ENCODE data around the gene PPBP. TPM values are rescaled to one million over a fixed set of nuclear protein-coding genes. Genes with fewer than 3 reads are reported as not detected.

PPBP gene
- polyA plus RNA-seq, 1 donor from 2014 or later = not detected

DNA sequence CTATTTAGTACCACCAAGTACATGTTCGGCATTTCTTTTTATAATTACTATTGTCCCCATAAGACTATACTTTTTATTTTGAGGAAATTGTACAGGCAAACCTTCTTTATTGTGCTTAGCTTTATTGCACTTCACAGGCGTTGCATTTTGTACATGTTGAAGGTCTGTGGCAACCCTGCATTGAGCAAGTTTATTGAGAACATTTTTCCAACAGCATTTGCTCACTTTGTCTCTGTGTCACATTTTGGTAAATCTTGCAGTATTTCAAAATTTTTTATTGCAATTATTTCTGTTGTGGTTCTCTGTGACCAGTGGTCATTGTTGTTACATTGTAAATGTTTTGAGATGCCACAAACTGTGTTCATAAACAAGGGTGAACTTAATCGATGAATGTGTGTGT, 21.3 kb upstream of the PPBP start:
- no peak overlapping the region for H2AFZ ChIP-seq (ENCODE audit: low read depth, low read length)
- no peaks in the 10 kb centered on the region for H3F3A ChIP-seq (ENCODE audit: insufficient read depth, low read length, poor library complexity, severe bottlenecking)
- no peaks in the 10 kb centered on the region for H3K27me3 ChIP-seq (ENCODE audit: insufficient read depth, low read depth, low read length)
- no peaks in the 10 kb centered on the region for H3K9me2 ChIP-seq (ENCODE audit: insufficient read depth, low read length)
- H3K4me3 ChIP-seq (ENCODE audit: low read length) = no peak overlapping the region
- H3K9me3 ChIP-seq (ENCODE audit: low read length) = no peaks in the 10 kb centered on the region
- H4K20me1 ChIP-seq (ENCODE audit: insufficient read depth) = no peaks in the 10 kb centered on the region
- H3K9ac ChIP-seq (ENCODE audit: low read length) = no peak overlapping the region
- no peak overlapping the region for H3K4me2 ChIP-seq (ENCODE audit: low read length)
- H3K79me2 ChIP-seq (replicated peaks; ENCODE audit: insufficient read depth, low read length) = no peaks in the 10 kb centered on the region
- H3K36me3 ChIP-seq (ENCODE audit: insufficient read depth, low read length) = no peaks in the 10 kb centered on the region
- no peak overlapping the region for H3K27ac ChIP-seq (ENCODE audit: low read length)
- no peak for TF ChIP-seq EP300 (conservative IDR thresholded peaks at IDR 0.05; ENCODE audit: poor library complexity, severe bottlenecking)
- TF ChIP-seq, protein P1, sequence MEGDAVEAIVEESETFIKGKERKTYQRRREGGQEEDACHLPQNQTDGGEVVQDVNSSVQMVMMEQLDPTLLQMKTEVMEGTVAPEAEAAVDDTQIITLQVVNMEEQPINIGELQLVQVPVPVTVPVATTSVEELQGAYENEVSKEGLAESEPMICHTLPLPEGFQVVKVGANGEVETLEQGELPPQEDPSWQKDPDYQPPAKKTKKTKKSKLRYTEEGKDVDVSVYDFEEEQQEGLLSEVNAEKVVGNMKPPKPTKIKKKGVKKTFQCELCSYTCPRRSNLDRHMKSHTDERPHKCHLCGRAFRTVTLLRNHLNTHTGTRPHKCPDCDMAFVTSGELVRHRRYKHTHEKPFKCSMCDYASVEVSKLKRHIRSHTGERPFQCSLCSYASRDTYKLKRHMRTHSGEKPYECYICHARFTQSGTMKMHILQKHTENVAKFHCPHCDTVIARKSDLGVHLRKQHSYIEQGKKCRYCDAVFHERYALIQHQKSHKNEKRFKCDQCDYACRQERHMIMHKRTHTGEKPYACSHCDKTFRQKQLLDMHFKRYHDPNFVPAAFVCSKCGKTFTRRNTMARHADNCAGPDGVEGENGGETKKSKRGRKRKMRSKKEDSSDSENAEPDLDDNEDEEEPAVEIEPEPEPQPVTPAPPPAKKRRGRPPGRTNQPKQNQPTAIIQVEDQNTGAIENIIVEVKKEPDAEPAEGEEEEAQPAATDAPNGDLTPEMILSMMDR (IDR thresholded peaks at IDR 0.05; ENCODE audit: poor library complexity, severe bottlenecking) = no peak
- TF ChIP-seq SMC3 (conservative IDR thresholded peaks at IDR 0.05; ENCODE audit: poor library complexity) = no peak
- TF ChIP-seq POLR2AphosphoS5 (IDR thresholded peaks at IDR 0.05) = no peak
- TF ChIP-seq RAD21 (conservative IDR thresholded peaks at IDR 0.05) = no peak
- no peak for TF ChIP-seq TAF1 (IDR thresholded peaks at IDR 0.05; ENCODE audit: low read depth)
- no peak for TF ChIP-seq MXI1 (conservative IDR thresholded peaks at IDR 0.05; ENCODE audit: poor library complexity, severe bottlenecking)
- TF ChIP-seq EZH2 (IDR thresholded peaks at IDR 0.05; ENCODE audit: borderline replicate concordance, insufficient read depth, low read length, poor library complexity, severe bottlenecking) = no peak
- no peak for TF ChIP-seq REST (IDR thresholded peaks at IDR 0.05; ENCODE audit: borderline replicate concordance)

DNA sequence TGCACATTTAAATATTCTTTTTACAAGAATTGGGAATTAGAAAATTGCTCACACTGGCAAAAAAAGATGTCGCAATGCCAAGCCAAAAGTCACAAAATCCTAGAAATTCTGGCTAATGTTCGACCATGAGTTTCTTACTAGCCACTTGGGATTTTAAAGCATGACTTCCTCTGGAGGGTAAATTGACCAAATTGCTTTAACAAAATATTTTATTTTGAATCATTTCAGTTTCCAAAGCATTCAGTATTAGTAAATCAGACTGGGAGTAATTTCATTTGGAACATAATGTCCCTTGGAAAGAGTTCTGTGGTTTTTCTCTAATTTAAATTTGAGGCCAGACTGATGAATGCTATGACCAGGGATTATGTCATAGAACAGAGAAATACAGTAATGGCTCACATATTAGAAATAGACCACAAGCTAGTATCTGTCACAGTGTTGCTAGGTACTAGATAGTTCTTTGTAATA, 18.1 kb upstream of the PPBP start:
- Histone ChIP-seq H3K9me2 (ENCODE audit: insufficient read depth, low read length) (no peaks in the 10 kb centered on the region), H3K27ac (ENCODE audit: low read length) (no peak overlapping the region), H3K4me2 (ENCODE audit: low read length) (no peak overlapping the region), H3K27me3 (ENCODE audit: insufficient read depth, low read depth, low read length) (no peaks in the 10 kb centered on the region), H3K36me3 (ENCODE audit: insufficient read depth, low read length) (no peaks in the 10 kb centered on the region), H4K20me1 (ENCODE audit: insufficient read depth) (no peaks in the 10 kb centered on the region), H3K9me3 (ENCODE audit: low read length) (no peaks in the 10 kb centered on the region), H3F3A (ENCODE audit: insufficient read depth, low read length, poor library complexity, severe bottlenecking) (no peaks in the 10 kb centered on the region), H3K4me3 (ENCODE audit: low read length) (no peak overlapping the region), H3K79me2 (replicated peaks; ENCODE audit: insufficient read depth, low read length) (no peaks in the 10 kb centered on the region), H3K9ac (ENCODE audit: low read length) (no peak overlapping the region), H2AFZ (ENCODE audit: low read depth, low read length) (no peak overlapping the region)
- TF ChIP-seq EP300 (conservative IDR thresholded peaks at IDR 0.05; ENCODE audit: poor library complexity, severe bottlenecking) = no peak
- no peak for TF ChIP-seq RAD21 (conservative IDR thresholded peaks at IDR 0.05)
- no peak for TF ChIP-seq REST (IDR thresholded peaks at IDR 0.05; ENCODE audit: borderline replicate concordance)
- no peak for TF ChIP-seq POLR2AphosphoS5 (IDR thresholded peaks at IDR 0.05)
- no peak for TF ChIP-seq TAF1 (IDR thresholded peaks at IDR 0.05; ENCODE audit: low read depth)
- TF ChIP-seq, protein P1 (IDR thresholded peaks at IDR 0.05; ENCODE audit: poor library complexity, severe bottlenecking) = no peak
- no peak for TF ChIP-seq EZH2 (IDR thresholded peaks at IDR 0.05; ENCODE audit: borderline replicate concordance, insufficient read depth, low read length, poor library complexity, severe bottlenecking)
